ENCODE measurements around the gene UBE2Q2.

DNA sequence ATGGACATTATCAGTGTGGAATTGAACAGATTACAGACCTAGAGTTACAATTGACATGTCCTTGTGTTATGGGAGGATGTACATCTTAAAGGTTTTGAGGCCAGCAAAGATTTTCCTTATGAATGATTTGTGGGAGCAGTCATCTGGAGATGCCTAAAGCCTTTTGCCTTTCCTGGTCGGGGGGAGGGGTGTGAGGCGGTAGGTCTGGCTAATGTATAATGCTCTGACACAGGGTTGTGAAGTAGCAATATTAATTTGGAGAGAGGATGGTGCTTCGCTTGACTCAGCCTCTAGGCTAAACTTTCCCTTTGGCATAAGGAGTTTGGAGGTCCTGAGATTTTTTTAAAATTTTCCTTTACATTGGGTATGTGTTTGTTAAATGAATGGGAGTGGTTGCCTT, 83.7 kb downstream of the UBE2Q2 start:
- TF ChIP-seq, protein P1, sequence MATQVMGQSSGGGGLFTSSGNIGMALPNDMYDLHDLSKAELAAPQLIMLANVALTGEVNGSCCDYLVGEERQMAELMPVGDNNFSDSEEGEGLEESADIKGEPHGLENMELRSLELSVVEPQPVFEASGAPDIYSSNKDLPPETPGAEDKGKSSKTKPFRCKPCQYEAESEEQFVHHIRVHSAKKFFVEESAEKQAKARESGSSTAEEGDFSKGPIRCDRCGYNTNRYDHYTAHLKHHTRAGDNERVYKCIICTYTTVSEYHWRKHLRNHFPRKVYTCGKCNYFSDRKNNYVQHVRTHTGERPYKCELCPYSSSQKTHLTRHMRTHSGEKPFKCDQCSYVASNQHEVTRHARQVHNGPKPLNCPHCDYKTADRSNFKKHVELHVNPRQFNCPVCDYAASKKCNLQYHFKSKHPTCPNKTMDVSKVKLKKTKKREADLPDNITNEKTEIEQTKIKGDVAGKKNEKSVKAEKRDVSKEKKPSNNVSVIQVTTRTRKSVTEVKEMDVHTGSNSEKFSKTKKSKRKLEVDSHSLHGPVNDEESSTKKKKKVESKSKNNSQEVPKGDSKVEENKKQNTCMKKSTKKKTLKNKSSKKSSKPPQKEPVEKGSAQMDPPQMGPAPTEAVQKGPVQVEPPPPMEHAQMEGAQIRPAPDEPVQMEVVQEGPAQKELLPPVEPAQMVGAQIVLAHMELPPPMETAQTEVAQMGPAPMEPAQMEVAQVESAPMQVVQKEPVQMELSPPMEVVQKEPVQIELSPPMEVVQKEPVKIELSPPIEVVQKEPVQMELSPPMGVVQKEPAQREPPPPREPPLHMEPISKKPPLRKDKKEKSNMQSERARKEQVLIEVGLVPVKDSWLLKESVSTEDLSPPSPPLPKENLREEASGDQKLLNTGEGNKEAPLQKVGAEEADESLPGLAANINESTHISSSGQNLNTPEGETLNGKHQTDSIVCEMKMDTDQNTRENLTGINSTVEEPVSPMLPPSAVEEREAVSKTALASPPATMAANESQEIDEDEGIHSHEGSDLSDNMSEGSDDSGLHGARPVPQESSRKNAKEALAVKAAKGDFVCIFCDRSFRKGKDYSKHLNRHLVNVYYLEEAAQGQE (IDR thresholded peaks at IDR 0.05), result no peak
- TF ChIP-seq RARB (CRISPR knock-in tag; IDR thresholded peaks at IDR 0.05) (no peak), FOSL2 (IDR thresholded peaks at IDR 0.05) (no peak), FOSL2 (CRISPR knock-in tag; IDR thresholded peaks at IDR 0.05) (no peak), RCOR1 (IDR thresholded peaks at IDR 0.05; ENCODE audit: low read depth, low read length) (no peak), KDM1A (IDR thresholded peaks at IDR 0.05; ENCODE audit: low read depth) (no peak)
- TF ChIP-seq, protein P2, sequence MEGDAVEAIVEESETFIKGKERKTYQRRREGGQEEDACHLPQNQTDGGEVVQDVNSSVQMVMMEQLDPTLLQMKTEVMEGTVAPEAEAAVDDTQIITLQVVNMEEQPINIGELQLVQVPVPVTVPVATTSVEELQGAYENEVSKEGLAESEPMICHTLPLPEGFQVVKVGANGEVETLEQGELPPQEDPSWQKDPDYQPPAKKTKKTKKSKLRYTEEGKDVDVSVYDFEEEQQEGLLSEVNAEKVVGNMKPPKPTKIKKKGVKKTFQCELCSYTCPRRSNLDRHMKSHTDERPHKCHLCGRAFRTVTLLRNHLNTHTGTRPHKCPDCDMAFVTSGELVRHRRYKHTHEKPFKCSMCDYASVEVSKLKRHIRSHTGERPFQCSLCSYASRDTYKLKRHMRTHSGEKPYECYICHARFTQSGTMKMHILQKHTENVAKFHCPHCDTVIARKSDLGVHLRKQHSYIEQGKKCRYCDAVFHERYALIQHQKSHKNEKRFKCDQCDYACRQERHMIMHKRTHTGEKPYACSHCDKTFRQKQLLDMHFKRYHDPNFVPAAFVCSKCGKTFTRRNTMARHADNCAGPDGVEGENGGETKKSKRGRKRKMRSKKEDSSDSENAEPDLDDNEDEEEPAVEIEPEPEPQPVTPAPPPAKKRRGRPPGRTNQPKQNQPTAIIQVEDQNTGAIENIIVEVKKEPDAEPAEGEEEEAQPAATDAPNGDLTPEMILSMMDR (IDR thresholded peaks at IDR 0.05), result no peak

Measured in A549 (cell line).